ENCODE measurements around the gene ZNF615.
"Not testable (repeated sequence)": the region's sequence is repeated elsewhere in the genome, so short reads cannot be mapped to it uniquely, and the experiment has no call there.

Gene ZNF615

GRCh38 chr19:51980116-51980736 lies 27.8 kb downstream of the ZNF615 start:
- DNase-seq (ENCODE audit: low spot score), result no peak

- no peak for DNase-seq (ENCODE audit: low spot score)
Observed at GRCh38 chr19:51978882-51979281, 29.1 kb downstream of the ZNF615 start.

GRCh38 chr19:51977346-51977745 lies 30.7 kb downstream of the ZNF615 start:
- no peak for DNase-seq (ENCODE audit: low spot score)

- DNase-seq (ENCODE audit: low spot score), result no peak
Observed at GRCh38 chr19:51976852-51977251, 31.2 kb downstream of the ZNF615 start.

- DNase-seq (ENCODE audit: low spot score), result not testable (repeated sequence)
Observed at GRCh38 chr19:51975787-51976186, 32.2 kb downstream of the ZNF615 start.

GRCh38 chr19:51971624-51972023 lies 36.4 kb downstream of the ZNF615 start:
- no peak for DNase-seq (ENCODE audit: low spot score)

- no peak for DNase-seq (ENCODE audit: low spot score)
Observed at GRCh38 chr19:51970718-51971117, 37.3 kb downstream of the ZNF615 start.

- DNase-seq (ENCODE audit: low spot score), result no peak
Observed at GRCh38 chr19:51965583-51965982, 42.4 kb downstream of the ZNF615 start.

GRCh38 chr19:51960621-51961233 lies 47.3 kb downstream of the ZNF615 start:
- not testable (repeated sequence) for DNase-seq (ENCODE audit: low spot score)

GRCh38 chr19:51959791-51960190 lies 48.2 kb downstream of the ZNF615 start:
- DNase-seq (ENCODE audit: low spot score), result no peak

GRCh38 chr19:51957846-51958245 lies 50.2 kb downstream of the ZNF615 start:
- not testable (repeated sequence) for DNase-seq (ENCODE audit: low spot score)

- no peak for DNase-seq (ENCODE audit: low spot score)
Observed at GRCh38 chr19:51948975-51949374, 59.0 kb downstream of the ZNF615 start.

GRCh38 chr19:51946602-51947001 lies 61.4 kb downstream of the ZNF615 start:
- no peak for DNase-seq (ENCODE audit: low spot score)

GRCh38 chr19:51944798-51945552 lies 63.0 kb downstream of the ZNF615 start:
- no peak for DNase-seq (ENCODE audit: low spot score)

Measured in COLO829 (cell line).